Thyroid gland (tissue), 4 donors: Measurements from ENCODE around the gene KCNJ15. TPM values are rescaled to one million over a fixed set of nuclear protein-coding genes. Genes with fewer than 3 reads are reported as not detected.

ENCODE experiments used
- DNase-seq, 2 donors: peaks; one replicate each; pipeline ENCODE4 v3.0.0-alpha.2; 2019
- H3K27ac ChIP-seq, 3 donors: fragments of 200-600 bp; sonication (generic); 1 replicate in 2 of 3; 2 replicates in 1 of 3; pipeline ENCODE4 v1.5.1; 2016 to 2019; ENCODE audit warnings: mild to moderate bottlenecking in 1 of 3, moderate library complexity in 1 of 3
- H3K27me3 ChIP-seq: fragments of 200-600 bp; sonication (generic); one replicate; pipeline ENCODE4 v1.5.1; 2019
- H3K36me3 ChIP-seq, 2 donors: fragments of 200-600 bp; sonication (generic); one replicate each; pipeline ENCODE4 v1.5.1; 2016 to 2019
- H3K4me1 ChIP-seq, 2 donors: fragments of 200-600 bp; sonication (generic); one replicate each; pipeline ENCODE4 v1.5.1; 2017 to 2019
- H3K4me3 ChIP-seq, 3 donors: fragments of 200-600 bp; sonication (generic); replicated peaks in 1 of 3; 1 replicate in 2 of 3; 2 replicates in 1 of 3; pipeline ENCODE4 v1.5.1; 2016; ENCODE audit warnings: mild to moderate bottlenecking in 1 of 3
- H3K9me3 ChIP-seq: fragments of 200-600 bp; sonication (generic); one replicate; pipeline ENCODE4 v1.5.1; 2017
- CTCF ChIP-seq, 6 experiments: fragments of 200-600 bp in 3 of 6; fragments of 450-650 bp in 3 of 6; sonication (generic) in 3 of 6; IDR thresholded peaks; one replicate each; pipeline ENCODE4 v1.5.1; 2016 to 2019; ENCODE audit warnings: antibody characterized with exemption in 6 of 6, mild to moderate bottlenecking in 2 of 6, inconsistent platforms in 1 of 6, moderate library complexity in 1 of 6
- POLR2A ChIP-seq, 2 donors: fragments of 450-650 bp; IDR thresholded peaks; one replicate each; pipeline ENCODE4 v1.6.1; 2017; ENCODE audit warnings: antibody characterized with exemption in 2 of 2, mild to moderate bottlenecking in 2 of 2, moderate library complexity in 1 of 2
- WGBS, 2 donors: methylation state at CpG; one replicate each; pipeline ENCODE4 v1.1.5; 2017; 5-methylcytosine and 5-hydroxymethylcytosine counted together
- intact Hi-C: fragments of 100-400 bp; cut with DNase I; formaldehyde crosslinking; loops from one replicate; pipeline ENCODE4 v1.15.1; 2023
- total RNA-seq, 4 donors: library from RNA; depleted of rRNA; stranded (reverse); fragments of >200 nt; gene quantifications; one replicate each; pipeline ENCODE4 v1.2.3, GENCODE V29; 2016

KCNJ15 gene
- total RNA-seq, 4 donors from 2014 or later, result 29.2 to 71.2 (median 59.5) TPM

- Histone ChIP-seq H3K27ac (peak overlapping the region; percentile 52 to 93 (median 85)), H3K4me3 (no peak overlapping the region), H3K27me3 (no peaks in the 10 kb centered on the region), H3K36me3 (no peaks in the 10 kb centered on the region), H3K4me1 (peaks cover 50 to 71% of the 10 kb centered on the region in 2 donors), H3K9me3 (no peaks in the 10 kb centered on the region)
- no peak for TF ChIP-seq CTCF (IDR thresholded peaks at IDR 0.05)
- no peak for TF ChIP-seq POLR2A (IDR thresholded peaks at IDR 0.05)
- WGBS, 2 donors, result 45 to 77% methylated on average over 3 of the region's 3 CpGs
- intact Hi-C loops, result loop anchor here (10.0 kb wide), 1 partner anchor 54 kb away; no protein-coding TSS in a partner anchor
- DNase-seq, result no peak
Measured at GRCh38 chr21:38290809-38291208, 34.0 kb downstream of the KCNJ15 start.

- intact Hi-C loops, result loop anchor here (10.0 kb wide), 1 partner anchor 53 kb away; no protein-coding TSS in a partner anchor
- H3K27me3 ChIP-seq, result no peaks in the 10 kb centered on the region
- DNase-seq, result no peak
- H3K27ac ChIP-seq, result peak overlapping the region; percentile 52 to 93 (median 85)
- H3K9me3 ChIP-seq, result no peaks in the 10 kb centered on the region
- H3K4me1 ChIP-seq, result peaks cover 59 to 71% of the 10 kb centered on the region in 2 donors
- H3K4me3 ChIP-seq, result no peak overlapping the region
- 89 to 97% methylated on average over 5 of the region's 5 CpGs for WGBS, 2 donors
- no peaks in the 10 kb centered on the region for H3K36me3 ChIP-seq
- TF ChIP-seq CTCF (IDR thresholded peaks at IDR 0.05) (no peak), POLR2A (IDR thresholded peaks at IDR 0.05) (no peak)
Measured at GRCh38 chr21:38291874-38292273, 35.1 kb downstream of the KCNJ15 start.

GRCh38 chr21:38293113-38293512 lies 36.3 kb downstream of the KCNJ15 start:
- H3K27ac ChIP-seq, result peak overlapping the region; percentile 79 to 93 (median 85)
- no peaks in the 10 kb centered on the region for H3K36me3 ChIP-seq
- DNase-seq, result peak in 1 of 2 donors; percentile 59
- TF ChIP-seq CTCF (IDR thresholded peaks at IDR 0.05) (no peak), POLR2A (IDR thresholded peaks at IDR 0.05) (no peak)
- H3K27me3 ChIP-seq, result no peaks in the 10 kb centered on the region
- no peak overlapping the region for H3K4me3 ChIP-seq
- WGBS, 2 donors, result 71 to 83% methylated on average over 5 of the region's 5 CpGs
- intact Hi-C loops, result loop anchor here (10.0 kb wide), 1 partner anchor 52 kb away; no protein-coding TSS in a partner anchor
- H3K4me1 ChIP-seq, result peaks cover 61 to 75% of the 10 kb centered on the region in 2 donors
- H3K9me3 ChIP-seq, result no peaks in the 10 kb centered on the region

- DNase-seq, result peak in 1 of 2 donors; percentile 53
- Histone ChIP-seq H3K9me3 (no peaks in the 10 kb centered on the region), H3K27ac (peak overlapping the region; percentile 79 to 93 (median 85))
Measured at GRCh38 chr21:38293765-38294164, 37.0 kb downstream of the KCNJ15 start.

More at GRCh38 chr21:38293765-38294164, 37.0 kb downstream of the KCNJ15 start:
- WGBS, 2 donors, result 24 to 39% methylated on average over 5 of the region's 5 CpGs
- Histone ChIP-seq H3K4me3 (no peak overlapping the region), H3K4me1 (peaks cover 64 to 77% of the 10 kb centered on the region in 2 donors), H3K27me3 (no peaks in the 10 kb centered on the region), H3K36me3 (no peaks in the 10 kb centered on the region)
- intact Hi-C loops, result loop anchor here (10.0 kb wide), 1 partner anchor 51 kb away; no protein-coding TSS in a partner anchor
- no peak for TF ChIP-seq POLR2A (IDR thresholded peaks at IDR 0.05)
- no peak for TF ChIP-seq CTCF (IDR thresholded peaks at IDR 0.05)
